PC-3 (cell line): ENCODE data around the gene GNAT3. TPM values are rescaled to one million over a fixed set of nuclear protein-coding genes. Genes with fewer than 3 reads are reported as not detected.

Experiments used
- ATAC-seq: fragments of 200-7000 bp; cut with Tn5 transposase; 2 replicates; pipeline ENCODE4 v1.9.1; 2020; ENCODE audit warnings: mild to moderate bottlenecking, moderate library complexity
- BruUV-seq: library from RNA; stranded (reverse); fragments of 400-500 nt; replicated peaks from 2 replicates; lab custom pipeline; 2021; lab: Mats Ljungman, UMichigan
- CTCF ChIA-PET: fragments of 300-600 bp; sonication (Branson Sonifier 250); formaldehyde crosslinking; loops from one replicate; lab custom pipeline; 2022; ENCODE audit warnings: antibody characterized with exemption; lab: Charles Lee
- POLR2A ChIA-PET: fragments of 300-600 bp; sonication (Branson Sonifier 250); formaldehyde crosslinking; loops from one replicate; lab custom pipeline; 2022; ENCODE audit warnings: antibody characterized with exemption; ENCODE audit not compliant: unreplicated experiment; lab: Charles Lee
- DNase-seq: peaks from one replicate; pipeline ENCODE4 v3.0.0-alpha.2; 2015
- H2AFZ ChIP-seq: fragments of 300-600 bp; sonication (generic); 2 replicates; pipeline ENCODE4 v1.6.0; 2016; ENCODE audit warnings: antibody characterized with exemption, low read length
- H3F3A ChIP-seq: fragments of 300-600 bp; sonication (generic); one replicate; pipeline ENCODE4 v1.6.0; 2017; ENCODE audit warnings: antibody characterized with exemption, low read length, control low read depth, mild to moderate bottlenecking; ENCODE audit not compliant: unreplicated experiment
- H3K27ac ChIP-seq: fragments of 300-600 bp; sonication (generic); 2 replicates; pipeline ENCODE4 v1.5.1; 2016; ENCODE audit warnings: mild to moderate bottlenecking, low read length
- H3K27me3 ChIP-seq: fragments of 300-600 bp; sonication (generic); 2 replicates; pipeline ENCODE4 v1.6.1; 2016; ENCODE audit warnings: low read length, mixed read lengths
- H3K36me3 ChIP-seq: fragments of 300-600 bp; sonication (generic); 2 replicates; pipeline ENCODE4 v1.6.1; 2016; ENCODE audit warnings: low read depth, mixed run types, low read length, mixed read lengths
- H3K4me1 ChIP-seq: fragments of 300-600 bp; sonication (generic); 2 replicates; pipeline ENCODE4 v1.5.1; 2016; ENCODE audit warnings: low read length; ENCODE audit not compliant: insufficient read depth
- H3K4me2 ChIP-seq: fragments of 300-600 bp; sonication (generic); 2 replicates; pipeline ENCODE4 v1.6.0; 2016; ENCODE audit warnings: low read length
- H3K4me3 ChIP-seq: fragments of 300-600 bp; sonication (generic); 2 replicates; pipeline ENCODE4 v1.5.1; 2016; ENCODE audit warnings: mild to moderate bottlenecking, low read length, mixed read lengths
- H3K79me2 ChIP-seq: fragments of 300-600 bp; sonication (generic); 2 replicates; pipeline ENCODE4 v1.6.1; 2017; ENCODE audit warnings: low read length, mixed read lengths
- H3K9ac ChIP-seq: fragments of 300-600 bp; sonication (generic); 2 replicates; pipeline ENCODE4 v1.6.0; 2016; ENCODE audit warnings: mild to moderate bottlenecking, low read length
- H3K9me2 ChIP-seq: fragments of 300-600 bp; sonication (generic); replicated peaks from 2 replicates; pipeline ENCODE4 v1.6.1; 2016; ENCODE audit warnings: mixed run types, low read length, mixed read lengths
- H3K9me3 ChIP-seq: fragments of 300-600 bp; sonication (generic); 2 replicates; pipeline ENCODE4 v1.6.1; 2016; ENCODE audit warnings: low read length, mixed read lengths
- H4K20me1 ChIP-seq: fragments of 300-600 bp; sonication (generic); 2 replicates; pipeline ENCODE4 v1.6.1; 2016; ENCODE audit warnings: low read length, mixed read lengths
- CTCF ChIP-seq: fragments of 300-600 bp; sonication (generic); conservative IDR thresholded peaks from 2 replicates; pipeline ENCODE4 v1.5.1; 2017; ENCODE audit warnings: antibody characterized with exemption, low read depth, mild to moderate bottlenecking, low read length
- EZH2 ChIP-seq: fragments of 300-600 bp; sonication (generic); IDR thresholded peaks from one replicate; pipeline ENCODE4 v1.6.1; 2017; ENCODE audit warnings: antibody characterized with exemption, mild to moderate bottlenecking, low read length; ENCODE audit not compliant: unreplicated experiment
- EZH2phosphoT487 ChIP-seq: fragments of 300-600 bp; sonication (generic); IDR thresholded peaks from 2 replicates; pipeline ENCODE4 v1.6.1; 2018; ENCODE audit warnings: mild to moderate bottlenecking, antibody characterized with exemption, low read length, borderline replicate concordance
- intact Hi-C: fragments of 100-400 bp; cut with micrococcal nuclease; formaldehyde crosslinking; loops from 2 replicates; pipeline ENCODE4 v1.9.0; 2023
- total RNA-seq: library from RNA; depleted of rRNA; stranded (reverse); fragments of >200 nt; gene quantifications from 2 replicates; pipeline ENCODE4 v1.2.3, GENCODE V29; 2014

GNAT3 gene
- total RNA-seq, 1 experiment from 2014 or later = not detected

DNA sequence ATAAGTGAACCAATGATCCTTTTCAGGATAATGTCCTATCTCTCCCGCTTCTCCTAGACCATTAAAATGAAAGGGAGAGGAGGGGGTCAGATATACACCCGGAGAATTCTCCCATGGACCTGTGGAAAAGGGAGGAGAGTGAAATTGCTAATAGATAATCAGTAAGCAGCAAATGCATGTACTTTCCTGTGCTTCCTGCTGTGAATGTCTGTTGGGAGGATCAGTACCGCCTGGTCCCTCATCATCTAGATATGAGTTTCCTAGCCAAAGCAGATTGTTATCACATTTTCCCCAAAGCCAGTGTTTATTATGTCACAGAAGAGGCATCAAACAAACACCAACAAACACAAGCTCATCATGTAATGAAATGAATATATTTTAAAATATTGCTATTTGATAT lies 96.8 kb downstream of the GNAT3 start:
- Histone ChIP-seq H4K20me1 (no peaks in the 10 kb centered on the region), H3K27ac (no peak overlapping the region), H3K9me2 (no peaks in the 10 kb centered on the region), H3K9ac (no peak overlapping the region), H3K36me3 (no peaks in the 10 kb centered on the region), H3K4me2 (no peak overlapping the region), H3K9me3 (no peaks in the 10 kb centered on the region), H2AFZ (no peak overlapping the region), H3K4me1 (peaks cover 6% of the 10 kb centered on the region; the same call in 1 of the 2 replicates), H3K27me3 (no peaks in the 10 kb centered on the region), H3F3A (no peaks in the 10 kb centered on the region), H3K4me3 (no peak overlapping the region), H3K79me2 (no peaks in the 10 kb centered on the region)
- TF ChIP-seq EZH2phosphoT487 = no peak
- no peak for TF ChIP-seq CTCF
- no peak for TF ChIP-seq EZH2
- BruUV-seq = no TSS peak
- ChIA-PET POLR2A (no interaction called here), CTCF (interaction anchor here (0.7 kb wide), 2 partner anchors 23 to 326 kb away, joined by 3 read pairs; no protein-coding TSS in a partner anchor)
- no peak for ATAC-seq
- intact Hi-C loops = no loop called here
- DNase-seq = no peak

DNA sequence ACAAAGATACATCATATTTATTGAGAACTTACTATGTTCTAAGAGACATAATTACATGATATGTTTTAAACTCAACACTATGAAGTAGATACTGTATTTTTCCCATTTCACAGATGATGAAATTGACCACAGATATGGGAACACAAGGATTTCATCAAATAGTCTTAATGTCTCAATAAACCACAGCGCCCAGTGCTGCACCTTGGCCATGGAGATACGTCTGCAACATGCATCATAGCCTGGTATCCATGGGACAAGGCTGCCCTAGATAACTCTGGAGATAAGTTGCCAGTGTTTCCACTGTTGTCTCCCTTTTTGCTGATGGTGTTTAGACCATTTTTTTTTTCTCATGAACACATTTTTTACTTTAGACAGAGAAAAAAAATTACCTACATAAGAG lies 97.5 kb downstream of the GNAT3 start:
- POLR2A ChIA-PET = interaction anchor here (0.5 kb wide), 1 partner anchor 13 kb away, joined by 4 read pairs; no protein-coding TSS in a partner anchor
- H3K36me3 ChIP-seq = no peaks in the 10 kb centered on the region
- no peaks in the 10 kb centered on the region for H3F3A ChIP-seq
- no peaks in the 10 kb centered on the region for H3K9me3 ChIP-seq
- no peaks in the 10 kb centered on the region for H3K79me2 ChIP-seq
- no peaks in the 10 kb centered on the region for H4K20me1 ChIP-seq
- ATAC-seq (no peak), DNase-seq (no peak)
- no peak overlapping the region for H3K4me2 ChIP-seq
- H3K9ac ChIP-seq = no peak overlapping the region
- H2AFZ ChIP-seq = no peak overlapping the region
- no TSS peak for BruUV-seq
- H3K27me3 ChIP-seq = no peaks in the 10 kb centered on the region
- H3K9me2 ChIP-seq = no peaks in the 10 kb centered on the region
- H3K4me1 ChIP-seq = peaks cover 6% of the 10 kb centered on the region; the same call in 1 of the 2 replicates
- no peak overlapping the region for H3K4me3 ChIP-seq
- TF ChIP-seq EZH2 (no peak), CTCF (no peak), EZH2phosphoT487 (no peak)
- CTCF ChIA-PET = interaction anchor here (0.7 kb wide), 1 partner anchor 22 kb away, joined by 3 read pairs; no protein-coding TSS in a partner anchor
- no peak overlapping the region for H3K27ac ChIP-seq
- intact Hi-C loops = no loop called here

- Histone ChIP-seq H3K27me3 (no peaks in the 10 kb centered on the region), H2AFZ (no peak overlapping the region), H3K4me3 (no peak overlapping the region), H3K9me2 (no peaks in the 10 kb centered on the region), H3K4me2 (no peak overlapping the region), H3F3A (no peaks in the 10 kb centered on the region), H3K27ac (no peak overlapping the region), H4K20me1 (no peaks in the 10 kb centered on the region), H3K4me1 (peaks cover 6% of the 10 kb centered on the region; the same call in 1 of the 2 replicates), H3K79me2 (no peaks in the 10 kb centered on the region), H3K9me3 (no peaks in the 10 kb centered on the region), H3K9ac (no peak overlapping the region), H3K36me3 (no peaks in the 10 kb centered on the region)
- BruUV-seq = no TSS peak
- TF ChIP-seq EZH2 (no peak), CTCF (no peak), EZH2phosphoT487 (no peak)
- intact Hi-C loops = no loop called here
- CTCF ChIA-PET = no interaction called here
- ATAC-seq (no peak), DNase-seq (no peak)
- POLR2A ChIA-PET = no interaction called here
Observed at GRCh38 chr7:80413383-80413945, 98.4 kb downstream of the GNAT3 start.
